Stimulated activated naive B cell treated with anti-CD40 and anti-IgM and Interleukin-4, amounts not matched to agents 10 μg/mL and 1 μg/mL and 100 μg/mL, for 72 hours (primary cell): ENCODE data around the gene EPB41L4B.
"Not testable (repeated sequence)": the region's sequence is repeated elsewhere in the genome, so short reads cannot be mapped to it uniquely, and the experiment has no call there.

Experiments used
- ATAC-seq, 2 donors: fragments of 150-1000 bp; cut with Tn5 transposase; replicated peaks; 2 replicates each; pipeline ENCODE4 v1.10.0; 2021; ENCODE audit warnings: moderate library complexity in 1 of 2
- DNase-seq: peaks from one replicate; pipeline ENCODE4 v3.0.0; 2021
- H3K27ac Mint-ChIP-seq: one replicate; pipeline ENCODE4 v1.8.0; 2022; ENCODE audit warnings: mild to moderate bottlenecking, mixed read lengths
- H3K27me3 Mint-ChIP-seq, 2 donors: one replicate each; pipeline ENCODE4 v1.8.0; 2022; ENCODE audit warnings: mixed read lengths in 2 of 2
- H3K36me3 Mint-ChIP-seq, 2 donors: one replicate each; pipeline ENCODE4 v1.8.0; 2022; ENCODE audit warnings: mixed read lengths in 2 of 2, mild to moderate bottlenecking in 1 of 2
- H3K4me1 Mint-ChIP-seq, 2 donors: one replicate each; pipeline ENCODE4 v1.8.0; 2022; ENCODE audit warnings: mixed read lengths in 2 of 2, mild to moderate bottlenecking in 1 of 2
- H3K4me3 Mint-ChIP-seq, 2 donors: one replicate each; pipeline ENCODE4 v1.8.0; 2022; ENCODE audit warnings: mild to moderate bottlenecking in 2 of 2, mixed read lengths in 2 of 2, moderate library complexity in 1 of 2
- H3K9me3 Mint-ChIP-seq, 2 donors: one replicate each; pipeline ENCODE4 v1.8.0; 2022; ENCODE audit warnings: mixed read lengths in 2 of 2, mild to moderate bottlenecking in 1 of 2

Gene EPB41L4B

DNA sequence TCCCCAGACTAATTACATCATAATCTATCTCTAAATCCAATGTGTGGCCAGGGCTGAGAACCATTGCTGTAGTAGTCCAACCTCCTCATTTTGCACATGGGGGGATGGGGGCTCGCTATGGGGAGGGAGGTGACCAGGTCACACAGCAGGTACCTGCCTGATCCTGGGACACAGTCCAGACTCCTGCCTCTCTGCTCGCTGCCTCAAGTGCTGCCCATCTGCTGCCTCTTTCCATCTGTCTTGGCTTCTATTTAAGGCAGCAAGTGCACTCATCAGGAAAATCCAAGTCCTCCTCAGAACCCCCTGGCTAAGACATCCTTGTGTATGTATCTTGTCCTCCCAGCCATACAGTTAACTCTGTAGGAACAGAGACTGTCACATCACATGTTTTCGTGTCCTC lies 96.1 kb downstream of the EPB41L4B start:
- Mint-ChIP-seq H3K27me3 (peaks cover 17 to 24% of the 10 kb centered on the region in 2 donors), H3K9me3 (peaks cover 0 to 2% of the 10 kb centered on the region in 2 donors), H3K27ac (no peak overlapping the region), H3K4me1 (no peaks in the 10 kb centered on the region), H3K36me3 (no peaks in the 10 kb centered on the region), H3K4me3 (no peak overlapping the region)
- ATAC-seq = no peak
- DNase-seq = no peak

DNA sequence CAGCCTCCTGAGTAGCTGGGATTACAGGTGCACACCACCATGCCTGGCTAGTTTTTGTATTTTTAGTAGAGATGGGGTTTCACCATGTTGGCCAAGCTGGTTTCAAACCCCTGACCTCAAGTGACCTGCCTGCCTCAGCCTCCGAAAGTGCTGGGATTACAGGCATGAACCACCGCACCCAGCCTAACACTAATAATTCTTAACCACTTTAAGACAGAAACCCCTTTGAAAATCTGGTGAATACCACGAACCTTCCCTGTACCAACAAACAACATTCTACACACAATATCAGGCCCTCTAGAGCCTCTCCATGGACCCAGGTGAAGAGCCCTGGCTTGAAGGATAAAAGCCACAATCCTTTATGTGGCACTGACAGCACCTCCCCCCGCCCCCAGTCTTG lies 102.6 kb downstream of the EPB41L4B start:
- not testable (repeated sequence) for DNase-seq, H3K36me3 Mint-ChIP-seq, H3K4me1 Mint-ChIP-seq, H3K27ac Mint-ChIP-seq, H3K9me3 Mint-ChIP-seq, ATAC-seq, H3K4me3 Mint-ChIP-seq
- H3K27me3 Mint-ChIP-seq = peaks cover 30 to 32% of the 10 kb centered on the region in 2 donors

DNA sequence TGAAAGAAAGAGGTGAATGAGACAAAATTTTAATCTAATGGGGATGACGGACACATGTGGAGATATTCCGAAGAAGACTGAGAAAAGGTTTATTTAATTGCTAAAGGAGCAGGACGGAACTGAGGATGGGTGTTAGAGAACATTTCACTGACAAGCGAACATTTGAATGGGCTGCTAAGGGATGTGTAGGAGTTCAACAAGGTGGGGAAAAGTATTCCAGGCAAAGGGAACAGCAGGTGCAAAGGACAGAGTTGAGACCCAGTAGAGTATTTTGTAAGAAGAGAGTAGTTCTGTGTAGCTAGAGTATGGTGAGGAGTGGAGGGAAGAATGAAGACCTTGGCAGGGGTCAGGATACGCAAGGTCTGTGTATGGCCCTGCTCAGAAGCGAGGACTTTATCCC lies 106.4 kb downstream of the EPB41L4B start:
- ATAC-seq (no peak), DNase-seq (no peak)
- Mint-ChIP-seq H3K27ac (no peak overlapping the region), H3K4me3 (no peak overlapping the region), H3K36me3 (no peaks in the 10 kb centered on the region), H3K27me3 (peaks cover 20 to 29% of the 10 kb centered on the region in 2 donors), H3K9me3 (no peaks in the 10 kb centered on the region), H3K4me1 (peaks cover 3 to 6% of the 10 kb centered on the region in 2 donors)

DNA sequence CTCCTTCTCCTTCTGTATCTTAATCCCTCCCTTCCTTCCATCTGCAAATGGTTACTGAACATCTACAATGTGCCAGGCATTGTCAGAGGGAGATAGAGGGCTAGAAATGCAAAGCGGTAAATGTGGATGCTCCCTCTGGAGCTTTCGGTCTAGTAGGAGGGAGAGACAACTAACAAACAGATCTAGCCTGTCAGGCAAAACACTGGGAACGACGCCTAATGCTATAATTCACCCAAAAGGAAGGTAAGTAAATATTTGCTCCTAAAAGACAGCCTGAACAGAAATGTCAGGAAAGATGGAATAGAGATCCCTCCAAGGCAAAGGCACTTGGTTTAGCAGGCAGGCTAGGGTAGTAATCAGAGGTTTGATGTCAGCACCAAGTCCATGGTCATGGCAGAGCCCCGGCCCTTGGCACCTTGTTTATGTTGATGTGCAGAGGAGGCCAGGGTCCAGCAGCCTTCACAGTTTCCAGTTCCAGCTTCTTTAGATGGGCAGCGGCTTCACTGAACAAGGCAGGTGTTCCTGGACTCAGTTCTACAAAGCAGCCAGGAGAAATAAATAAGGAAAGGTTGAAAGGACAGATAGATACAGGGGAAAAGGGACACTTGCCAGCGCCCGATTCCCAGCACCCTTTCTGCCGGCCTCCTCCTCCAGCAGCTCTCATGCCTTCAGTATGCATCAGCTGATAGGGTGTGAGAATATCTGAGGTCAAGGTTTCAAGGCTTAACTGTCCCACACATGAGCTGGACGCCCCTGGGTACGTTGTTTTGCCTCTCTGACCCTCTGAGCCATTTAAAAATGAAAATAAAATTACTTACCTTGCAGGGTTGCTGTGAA lies 107.4 kb downstream of the EPB41L4B start:
- ATAC-seq (no peak), DNase-seq (no peak)
- no peak overlapping the region for H3K4me3 Mint-ChIP-seq
- H3K27me3 Mint-ChIP-seq = peaks cover 15 to 25% of the 10 kb centered on the region in 2 donors
- peaks cover under 1 to 1% of the 10 kb centered on the region in 2 donors for H3K4me1 Mint-ChIP-seq
- H3K9me3 Mint-ChIP-seq = no peaks in the 10 kb centered on the region
- no peaks in the 10 kb centered on the region for H3K36me3 Mint-ChIP-seq
- no peak overlapping the region for H3K27ac Mint-ChIP-seq

DNA sequence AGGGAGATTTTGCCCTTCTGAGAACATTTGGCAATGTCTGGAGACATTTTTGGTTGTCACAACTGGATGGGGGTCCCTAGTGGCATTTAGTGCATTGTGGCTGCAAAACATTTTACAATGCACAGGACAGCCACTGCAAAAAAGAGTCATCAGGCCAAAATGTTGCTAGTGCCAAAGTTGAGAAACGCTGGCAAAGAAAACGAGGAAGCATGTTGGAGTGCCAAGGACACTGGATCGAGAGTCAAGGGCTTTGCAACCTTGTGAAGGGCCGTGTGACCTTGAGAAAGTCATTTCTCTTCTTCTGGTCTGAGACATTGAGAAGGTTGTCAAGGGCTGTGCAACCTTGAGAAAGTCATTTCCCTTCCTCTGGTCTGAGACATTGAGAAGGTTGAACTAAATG lies 108.1 kb downstream of the EPB41L4B start:
- Mint-ChIP-seq H3K9me3 (no peaks in the 10 kb centered on the region), H3K4me3 (no peak overlapping the region), H3K4me1 (no peaks in the 10 kb centered on the region), H3K27me3 (peaks cover 17 to 23% of the 10 kb centered on the region in 2 donors), H3K27ac (no peak overlapping the region), H3K36me3 (no peaks in the 10 kb centered on the region)
- ATAC-seq (no peak), DNase-seq (no peak)

DNA sequence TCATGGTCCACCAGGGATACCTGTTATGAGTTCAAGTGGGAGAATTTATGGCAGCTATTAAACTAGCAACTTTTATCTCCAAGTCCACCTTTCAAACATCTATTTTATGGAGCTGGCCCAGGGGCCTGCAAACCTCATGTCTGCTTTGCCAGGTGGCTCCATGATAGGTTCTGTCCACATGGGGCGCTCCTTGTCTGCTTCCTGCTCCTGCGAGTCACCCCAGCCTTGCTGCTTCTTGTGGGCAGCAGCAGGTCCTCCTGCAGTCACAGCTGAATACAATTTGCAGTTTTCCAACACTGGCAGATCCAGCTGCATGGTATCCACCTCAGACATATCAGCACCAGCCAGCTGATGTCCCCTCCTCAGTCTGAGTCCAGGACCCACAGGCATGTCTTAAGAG lies 114.2 kb downstream of the EPB41L4B start:
- no peaks in the 10 kb centered on the region for H3K4me1 Mint-ChIP-seq
- no peak overlapping the region for H3K4me3 Mint-ChIP-seq
- peaks cover 14 to 24% of the 10 kb centered on the region in 2 donors for H3K27me3 Mint-ChIP-seq
- H3K9me3 Mint-ChIP-seq = no peaks in the 10 kb centered on the region
- no peak for DNase-seq
- H3K36me3 Mint-ChIP-seq = no peaks in the 10 kb centered on the region
- ATAC-seq = no peak
- H3K27ac Mint-ChIP-seq = no peak overlapping the region

DNA sequence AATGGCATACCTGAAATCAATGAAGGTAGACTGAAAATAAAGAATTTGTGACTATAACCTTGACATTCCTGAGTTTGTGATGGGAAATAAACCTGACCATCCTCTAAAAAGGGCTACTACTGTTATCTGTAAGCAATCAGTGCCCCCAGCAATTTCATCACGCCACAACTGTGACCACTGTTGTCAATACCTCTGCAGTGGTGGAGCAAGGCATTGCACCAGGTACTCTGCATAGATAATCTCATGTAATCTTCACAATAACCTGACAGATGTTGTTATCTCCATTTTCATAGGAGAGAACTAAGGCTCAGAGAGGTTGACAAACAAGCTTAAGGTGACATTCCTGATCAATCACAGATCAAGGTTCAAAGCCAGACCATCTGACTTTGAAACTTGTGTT lies 115.3 kb downstream of the EPB41L4B start:
- H3K4me3 Mint-ChIP-seq = no peak overlapping the region
- H3K36me3 Mint-ChIP-seq = no peaks in the 10 kb centered on the region
- H3K4me1 Mint-ChIP-seq = no peaks in the 10 kb centered on the region
- DNase-seq (no peak), ATAC-seq (peak in 1 of 2 donors; percentile 31)
- H3K9me3 Mint-ChIP-seq = no peaks in the 10 kb centered on the region
- H3K27me3 Mint-ChIP-seq = peaks cover 9 to 17% of the 10 kb centered on the region in 2 donors
- no peak overlapping the region for H3K27ac Mint-ChIP-seq

DNA sequence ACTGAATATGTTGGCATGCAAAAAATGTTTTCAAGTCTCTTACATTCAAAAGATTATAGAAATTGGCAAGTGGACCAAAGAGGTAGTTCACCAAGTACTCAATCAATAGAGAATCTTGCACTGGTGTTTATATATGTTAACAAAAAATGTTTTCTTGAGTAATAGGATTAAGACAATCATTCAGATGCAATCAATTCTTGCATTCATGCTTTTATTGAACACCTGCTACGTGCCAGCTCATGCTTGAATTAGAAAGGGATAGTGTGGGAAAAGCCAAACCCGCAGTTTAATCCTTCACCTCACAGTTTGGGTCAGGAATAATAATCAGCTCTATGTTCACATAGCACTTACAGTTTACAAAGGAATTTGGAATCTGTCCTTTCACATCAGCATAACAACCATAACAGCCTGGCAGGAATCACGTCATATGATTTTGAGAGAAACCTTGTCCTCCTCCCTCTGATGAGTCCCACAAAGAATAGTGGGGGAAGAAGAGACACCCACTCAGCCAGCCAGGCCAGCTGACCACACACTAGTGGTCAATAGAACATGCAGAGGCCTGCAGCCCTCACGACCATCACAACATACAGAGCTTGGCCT lies 117.0 kb downstream of the EPB41L4B start:
- H3K27ac Mint-ChIP-seq = no peak overlapping the region
- no peaks in the 10 kb centered on the region for H3K4me1 Mint-ChIP-seq
- no peak overlapping the region for H3K4me3 Mint-ChIP-seq
- H3K36me3 Mint-ChIP-seq = no peaks in the 10 kb centered on the region
- no peak for DNase-seq
- H3K27me3 Mint-ChIP-seq = peaks cover 9 to 17% of the 10 kb centered on the region in 2 donors
- no peak for ATAC-seq
- no peaks in the 10 kb centered on the region for H3K9me3 Mint-ChIP-seq

DNA sequence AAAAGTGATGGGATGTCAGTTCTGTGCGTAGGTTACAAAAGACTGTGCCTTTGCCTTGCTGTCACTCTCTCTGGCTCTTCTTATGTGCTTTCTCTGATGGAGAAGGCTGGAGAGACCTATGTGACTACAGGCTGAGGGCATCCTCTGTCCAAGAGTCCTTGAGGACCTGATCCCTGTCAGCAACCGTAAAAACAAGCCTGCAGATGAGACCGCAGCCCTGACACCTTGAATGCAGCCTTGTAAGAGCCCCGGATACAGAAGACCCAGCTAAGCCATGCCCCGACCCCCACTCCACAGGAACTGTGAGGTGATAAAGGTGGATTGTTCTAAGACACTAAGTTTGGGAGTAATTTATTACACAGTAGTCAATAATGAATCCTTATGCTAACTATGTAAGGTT lies 121.2 kb downstream of the EPB41L4B start:
- ATAC-seq = no peak
- no peaks in the 10 kb centered on the region for H3K36me3 Mint-ChIP-seq
- no peak for DNase-seq
- no peak overlapping the region for H3K4me3 Mint-ChIP-seq
- H3K27me3 Mint-ChIP-seq = peaks cover 0 to 6% of the 10 kb centered on the region in 2 donors
- no peaks in the 10 kb centered on the region for H3K9me3 Mint-ChIP-seq
- H3K27ac Mint-ChIP-seq = no peak overlapping the region
- no peaks in the 10 kb centered on the region for H3K4me1 Mint-ChIP-seq

DNA sequence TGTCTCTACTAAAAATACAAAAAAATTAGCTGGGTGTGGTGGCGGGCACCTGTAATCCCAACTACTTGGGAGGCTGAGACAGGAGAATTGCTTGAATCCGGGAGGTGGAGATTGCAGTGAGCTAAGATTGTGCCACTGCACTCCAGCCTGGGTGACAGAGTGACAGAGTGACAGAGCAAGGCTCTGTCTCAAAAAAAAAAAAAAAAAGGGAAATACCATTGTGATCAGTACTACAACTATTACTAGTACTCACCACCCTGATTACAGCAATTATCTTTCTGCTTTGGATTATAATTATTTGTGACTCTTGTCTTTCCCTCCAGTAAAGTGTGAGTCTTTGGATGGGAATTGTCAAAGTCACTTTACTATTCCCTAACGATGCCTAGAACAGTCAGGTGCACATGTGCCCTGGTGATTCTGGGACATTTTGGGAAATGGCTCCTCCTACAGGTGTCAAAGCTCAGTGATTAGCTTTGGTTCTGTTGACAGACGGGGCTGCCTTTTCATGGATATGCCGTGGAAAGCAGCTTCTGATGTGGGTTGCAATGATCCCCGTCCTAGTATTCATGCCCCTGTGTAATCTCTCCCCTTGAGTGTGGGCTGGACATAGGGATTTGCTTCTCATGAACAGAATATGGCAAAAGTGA lies 122.0 kb downstream of the EPB41L4B start:
- Mint-ChIP-seq H3K4me3 (no peak overlapping the region), H3K36me3 (no peaks in the 10 kb centered on the region), H3K9me3 (no peaks in the 10 kb centered on the region), H3K27me3 (peaks cover 0 to 5% of the 10 kb centered on the region in 2 donors), H3K4me1 (no peaks in the 10 kb centered on the region), H3K27ac (no peak overlapping the region)
- DNase-seq = no peak
- peak; percentile 56 to 62 for ATAC-seq

DNA sequence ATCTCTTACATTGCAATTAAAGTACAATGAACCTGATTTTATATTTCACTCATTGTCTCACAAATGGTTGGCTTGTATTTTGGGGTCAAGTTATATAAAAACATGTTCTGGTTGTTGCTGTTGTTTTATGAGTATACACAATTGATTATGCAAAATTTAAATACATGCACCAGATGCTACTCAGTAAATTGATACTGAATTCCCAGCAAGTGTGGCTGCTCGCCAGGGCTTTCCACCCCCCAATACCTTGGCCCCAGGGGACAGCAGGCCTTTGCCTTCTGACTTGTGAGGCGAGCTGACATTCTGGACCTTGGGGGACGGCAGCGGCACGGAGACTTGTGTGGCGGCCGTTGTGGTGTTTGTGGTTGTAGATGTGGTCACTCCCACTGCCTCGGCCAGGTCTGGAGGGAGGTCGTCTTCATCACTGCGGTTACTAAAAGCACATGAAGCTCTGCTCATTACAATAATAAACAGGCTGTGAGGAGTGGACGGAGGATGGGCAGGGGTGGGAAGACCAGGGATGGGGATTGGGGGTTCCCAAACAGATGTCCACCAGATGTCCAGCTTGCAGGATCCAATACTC lies 126.8 kb downstream of the EPB41L4B start:
- H3K9me3 Mint-ChIP-seq = no peaks in the 10 kb centered on the region
- no peak for ATAC-seq
- H3K4me1 Mint-ChIP-seq = no peaks in the 10 kb centered on the region
- peaks cover 6 to 8% of the 10 kb centered on the region in 2 donors for H3K27me3 Mint-ChIP-seq
- no peak overlapping the region for H3K4me3 Mint-ChIP-seq
- H3K27ac Mint-ChIP-seq = no peak overlapping the region
- H3K36me3 Mint-ChIP-seq = no peaks in the 10 kb centered on the region
- no peak for DNase-seq

DNA sequence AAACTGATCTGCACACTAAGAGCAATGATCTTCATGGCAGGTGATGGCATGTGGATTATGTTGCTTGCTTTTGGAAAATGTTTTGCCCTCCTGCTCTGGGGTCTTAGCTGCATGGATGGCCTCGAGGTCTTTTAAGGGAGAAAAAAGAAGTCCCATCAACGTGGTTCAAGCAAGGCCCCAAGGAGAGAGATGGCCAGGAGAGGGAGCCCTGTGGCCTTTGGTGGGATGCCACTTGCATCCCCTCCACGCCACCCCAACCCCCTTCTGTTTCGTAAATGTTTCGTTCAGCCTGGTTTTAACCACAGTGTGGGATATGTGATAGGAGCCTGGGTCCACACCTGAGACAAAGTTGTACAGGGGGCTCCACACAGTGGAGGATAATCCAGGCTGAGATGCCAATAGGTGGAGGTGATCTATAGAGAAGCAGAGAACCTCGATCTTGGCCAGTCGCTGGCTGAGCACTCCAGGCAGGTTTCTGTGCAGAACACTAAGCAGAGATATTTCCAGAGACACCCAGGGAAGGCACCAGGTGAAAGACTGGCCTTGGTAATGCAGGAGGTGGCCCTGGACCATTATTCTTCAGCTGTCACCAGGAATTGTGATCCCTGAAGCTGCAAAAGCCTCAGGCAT lies 128.0 kb downstream of the EPB41L4B start:
- ATAC-seq (no peak), DNase-seq (no peak)
- Mint-ChIP-seq H3K4me3 (no peak overlapping the region), H3K4me1 (no peaks in the 10 kb centered on the region), H3K9me3 (no peaks in the 10 kb centered on the region), H3K27me3 (peaks cover 12 to 20% of the 10 kb centered on the region in 2 donors), H3K27ac (no peak overlapping the region), H3K36me3 (no peaks in the 10 kb centered on the region)

DNA sequence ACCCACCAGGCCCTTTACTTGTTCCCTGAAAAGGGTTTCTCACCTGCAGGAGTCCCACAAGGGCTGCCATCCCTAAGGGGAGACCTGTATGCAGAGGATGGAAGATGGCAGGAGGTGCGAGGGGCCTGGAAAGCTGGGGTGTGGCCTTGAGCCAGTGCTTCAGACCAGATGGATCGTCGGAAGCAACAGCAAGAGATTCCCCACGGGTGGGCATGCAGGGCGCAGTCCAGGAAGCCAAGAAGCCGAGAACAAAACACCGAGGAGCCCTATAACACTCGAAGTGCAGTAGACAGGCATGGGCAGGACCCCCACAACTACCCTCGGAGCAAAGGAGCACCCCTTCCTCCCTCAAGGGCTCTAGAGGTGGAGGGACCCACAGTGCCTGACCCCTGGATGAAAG lies 129.1 kb downstream of the EPB41L4B start:
- no peaks in the 10 kb centered on the region for H3K36me3 Mint-ChIP-seq
- H3K9me3 Mint-ChIP-seq = no peaks in the 10 kb centered on the region
- no peak overlapping the region for H3K4me3 Mint-ChIP-seq
- ATAC-seq = no peak
- no peak for DNase-seq
- peaks cover 12 to 20% of the 10 kb centered on the region in 2 donors for H3K27me3 Mint-ChIP-seq
- no peak overlapping the region for H3K27ac Mint-ChIP-seq
- H3K4me1 Mint-ChIP-seq = no peaks in the 10 kb centered on the region

DNA sequence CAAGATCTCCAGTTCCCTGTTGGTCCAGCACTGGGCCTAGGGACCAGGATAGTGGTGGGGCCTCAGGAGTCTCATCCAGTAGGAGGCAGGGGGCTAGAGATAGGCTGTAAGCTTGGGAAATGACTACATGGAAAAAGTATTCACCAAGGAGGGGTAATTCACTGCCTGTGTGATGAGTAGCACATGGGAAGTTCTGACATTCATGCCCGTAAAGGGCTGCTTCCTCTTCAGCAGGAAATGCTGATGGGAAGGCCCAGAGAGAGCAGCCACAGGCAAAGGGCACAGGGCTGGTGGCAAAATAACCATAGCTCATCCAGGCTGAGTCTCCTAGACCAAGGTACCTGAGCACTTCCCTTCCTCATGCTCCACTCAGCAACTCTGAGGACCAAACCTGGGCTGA lies 130.7 kb downstream of the EPB41L4B start:
- Mint-ChIP-seq H3K27ac (no peak overlapping the region), H3K4me1 (peaks cover 3 to 7% of the 10 kb centered on the region in 2 donors), H3K36me3 (no peaks in the 10 kb centered on the region), H3K4me3 (no peak overlapping the region), H3K9me3 (no peaks in the 10 kb centered on the region), H3K27me3 (peaks cover 18 to 20% of the 10 kb centered on the region in 2 donors)
- ATAC-seq (peak; percentile 33 to 57), DNase-seq (no peak)
